Keratinocyte (primary cell): ENCODE data around the gene EXD3. TPM values are rescaled to one million over a fixed set of nuclear protein-coding genes. Genes with fewer than 3 reads are reported as not detected.

Experiments used
- DNase-seq: peaks from one replicate; pipeline ENCODE4 v3.0.0-alpha.2; 2011; ENCODE audit warnings: low read depth, missing footprints, low spot score
- FAIRE-seq: peaks from 2 replicates; lab custom pipeline; 2011; peaks lifted over from hg19 to GRCh38; lab: Jason Lieb, UNC
- H2AFZ ChIP-seq: 2 replicates; pipeline ENCODE4 v1.6.0; 2012; ENCODE audit warnings: low read length, control low read depth, inconsistent platforms; ENCODE audit not compliant: control insufficient read depth
- H3K27ac ChIP-seq: 2 replicates; pipeline ENCODE4 v1.5.1; 2011; ENCODE audit warnings: low read length; ENCODE audit not compliant: control insufficient read depth, insufficient read depth
- H3K27me3 ChIP-seq: 3 replicates; pipeline ENCODE4 v1.6.0; 2011; ENCODE audit warnings: low read length; ENCODE audit not compliant: control insufficient read depth, insufficient read depth; ENCODE audit errors: extremely low read depth
- H3K36me3 ChIP-seq, 2 experiments: 2 replicates in 1 of 2; 3 replicates in 1 of 2; pipeline ENCODE4 v1.5.1; 2011; ENCODE audit warnings: low read length in 2 of 2, mild to moderate bottlenecking in 1 of 2; ENCODE audit not compliant: control insufficient read depth in 2 of 2, insufficient read depth in 2 of 2; ENCODE audit errors: extremely low read depth in 1 of 2
- H3K4me1 ChIP-seq: 3 replicates; pipeline ENCODE4 v1.5.1; 2011; ENCODE audit warnings: low read length; ENCODE audit not compliant: control insufficient read depth, insufficient read depth; ENCODE audit errors: extremely low read depth
- H3K4me2 ChIP-seq: 3 replicates; pipeline ENCODE4 v1.6.0; 2011; ENCODE audit warnings: low read depth, low read length; ENCODE audit not compliant: control insufficient read depth, insufficient read depth; ENCODE audit errors: extremely low read depth
- H3K4me3 ChIP-seq, 3 experiments: fragments of 200-600 bp in 1 of 3; sonication (generic) in 1 of 3; 2 replicates in 2 of 3; 3 replicates in 1 of 3; pipeline ENCODE4 v1.5.1; 2011 to 2016; ENCODE audit warnings: low read length in 3 of 3, mild to moderate bottlenecking in 3 of 3, control low read depth in 2 of 3, inconsistent platforms in 1 of 3, low read depth in 1 of 3, mixed read lengths in 1 of 3, mixed run types in 1 of 3, moderate library complexity in 1 of 3; ENCODE audit not compliant: control insufficient read depth in 2 of 3, insufficient read depth in 2 of 3; ENCODE audit errors: extremely low read depth in 1 of 3
- H3K79me2 ChIP-seq: 2 replicates; pipeline ENCODE4 v1.6.0; 2012; ENCODE audit warnings: low read length; ENCODE audit not compliant: control insufficient read depth, insufficient read depth
- H3K9ac ChIP-seq: 3 replicates; pipeline ENCODE4 v1.6.0; 2011; ENCODE audit warnings: low read length; ENCODE audit not compliant: control insufficient read depth, insufficient read depth; ENCODE audit errors: extremely low read depth
- H3K9me1 ChIP-seq: 3 replicates; pipeline ENCODE4 v1.6.0; 2011; ENCODE audit warnings: low read length; ENCODE audit not compliant: control insufficient read depth, insufficient read depth; ENCODE audit errors: extremely low read depth
- H3K9me3 ChIP-seq: 2 replicates; pipeline ENCODE4 v1.5.1; 2012; ENCODE audit warnings: low read depth, low read length; ENCODE audit not compliant: control insufficient read depth
- H4K20me1 ChIP-seq: 3 replicates; pipeline ENCODE4 v1.6.0; 2011; ENCODE audit warnings: low read length; ENCODE audit not compliant: control insufficient read depth, insufficient read depth; ENCODE audit errors: extremely low read depth
- CTCF ChIP-seq, 3 experiments: IDR thresholded peaks in 1 of 3; conservative IDR thresholded peaks in 1 of 3; optimal IDR thresholded peaks in 1 of 3; 2 replicates in 2 of 3; 3 replicates in 1 of 3; pipeline versions ENCODE3 to v1.5.1; 2011; ENCODE audit warnings: low read length in 3 of 3, mild to moderate bottlenecking in 3 of 3, moderate library complexity in 2 of 3, control low read depth in 1 of 3, inconsistent platforms in 1 of 3; ENCODE audit not compliant: insufficient read depth in 2 of 3; ENCODE audit errors: extremely low read depth in 1 of 3
- EZH2 ChIP-seq: IDR thresholded peaks from one replicate; pipeline ENCODE4 v1.6.1; 2012; ENCODE audit warnings: inconsistent platforms, mild to moderate bottlenecking, low read length, moderate library complexity
- dilution Hi-C: fragments of 300-500 bp; cut with MboI; formaldehyde crosslinking; loops from one replicate; pipeline ENCODE4 v1.7.0; 2020; ENCODE audit warnings: low sequenced_read_pairs; ENCODE audit not compliant: extremely low pct_ligation_motif_present
- polyA plus RNA-seq, 5 experiments: library from polyadenylated mRNA; depleted of rRNA in 3 of 5; stranded (reverse) in 3 of 5; stranded (forward) in 1 of 5; unstranded in 1 of 5; fragments of >200 nt; gene quantifications; 1 replicate in 1 of 5; 2 replicates in 3 of 5; 3 replicates in 1 of 5; pipeline versions ENCODE4 v1.2.1 to v1.2.3, GENCODE V29; 2011 to 2012; ENCODE audit warnings: missing spikeins in 2 of 5, low read depth in 1 of 5, low replicate concordance in 1 of 5

The EXD3 gene
- polyA plus RNA-seq, 1 donor (not counting 4 experiments of a cell fraction or from before 2014, with no cell fraction given): 1.5 TPM

- no peak for FAIRE-seq
- Histone ChIP-seq H3K4me1 (no peaks in the 10 kb centered on the region), H3K4me3 (no peak overlapping the region), H3K4me2 (no peak overlapping the region), H3K27me3 (no peaks in the 10 kb centered on the region), H3K9me1 (no peaks in the 10 kb centered on the region), H2AFZ (no peak overlapping the region), H3K9me3 (no peaks in the 10 kb centered on the region), H3K36me3 (peaks cover 20 to 37% of the 10 kb centered on the region in 2 experiments), H4K20me1 (peaks cover 5% of the 10 kb centered on the region), H3K79me2 (peaks cover 6% of the 10 kb centered on the region), H3K27ac (no peak overlapping the region), H3K9ac (no peak overlapping the region)
- no peak for TF ChIP-seq EZH2
- TF ChIP-seq CTCF (optimal IDR thresholded peaks at IDR 0.05 in 1 of 3, IDR thresholded peaks at IDR 0.05 in 1 of 3, conservative IDR thresholded peaks at IDR 0.05 in 1 of 3; ENCODE audit: extremely low read depth in 1 of 3, insufficient read depth in 2 of 3, low read length in 3 of 3): no peak
- dilution Hi-C loops: no loop called here
- DNase-seq: no peak
Measured at GRCh38 chr9:137264067-137264466, 158.9 kb downstream of the EXD3 start.

GRCh38 chr9:137263506-137263905 is 159.5 kb downstream of the EXD3 start:
- no peak overlapping the region for H3K9ac ChIP-seq
- FAIRE-seq (no peak), DNase-seq (no peak)
- H3K4me3 ChIP-seq: no peak overlapping the region
- no peaks in the 10 kb centered on the region for H3K27me3 ChIP-seq
- no peaks in the 10 kb centered on the region for H3K9me3 ChIP-seq
- peaks cover 20 to 35% of the 10 kb centered on the region in 2 experiments for H3K36me3 ChIP-seq
- no peak overlapping the region for H2AFZ ChIP-seq
- no peaks in the 10 kb centered on the region for H3K4me1 ChIP-seq
- H3K79me2 ChIP-seq: peaks cover 6% of the 10 kb centered on the region
- TF ChIP-seq EZH2: no peak
- no peak for TF ChIP-seq CTCF (optimal IDR thresholded peaks at IDR 0.05 in 1 of 3, IDR thresholded peaks at IDR 0.05 in 1 of 3, conservative IDR thresholded peaks at IDR 0.05 in 1 of 3; ENCODE audit: extremely low read depth in 1 of 3, insufficient read depth in 2 of 3, low read length in 3 of 3)
- H4K20me1 ChIP-seq: no peaks in the 10 kb centered on the region
- no peaks in the 10 kb centered on the region for H3K9me1 ChIP-seq
- H3K27ac ChIP-seq: no peak overlapping the region
- dilution Hi-C loops: no loop called here
- no peak overlapping the region for H3K4me2 ChIP-seq
